SK-N-DZ (cell line): ENCODE measurements around the gene NLRP8. TPM values are rescaled to one million over a fixed set of nuclear protein-coding genes. Genes with fewer than 3 reads are reported as not detected.
"Not testable (repeated sequence)": the region's sequence is repeated elsewhere in the genome, so short reads cannot be mapped to it uniquely, and the experiment has no call there.

Source experiments
- DNase-seq: peaks from one replicate; pipeline ENCODE4 v3.0.0-alpha.2; 2015; ENCODE audit warnings: low spot score
- polyA plus RNA-seq, 2 experiments: library from polyadenylated mRNA; depleted of rRNA; stranded (reverse); fragments of >200 nt; gene quantifications; 2 replicates each; pipeline ENCODE4 v1.2.3, GENCODE V29; 2014

Gene NLRP8
- polyA plus RNA-seq (2014; cell fraction: cytosol; rRNA removed): not detected in 2 replicates
- polyA plus RNA-seq (2014; cell fraction: nucleus; rRNA removed): not detected in 2 replicates

DNA sequence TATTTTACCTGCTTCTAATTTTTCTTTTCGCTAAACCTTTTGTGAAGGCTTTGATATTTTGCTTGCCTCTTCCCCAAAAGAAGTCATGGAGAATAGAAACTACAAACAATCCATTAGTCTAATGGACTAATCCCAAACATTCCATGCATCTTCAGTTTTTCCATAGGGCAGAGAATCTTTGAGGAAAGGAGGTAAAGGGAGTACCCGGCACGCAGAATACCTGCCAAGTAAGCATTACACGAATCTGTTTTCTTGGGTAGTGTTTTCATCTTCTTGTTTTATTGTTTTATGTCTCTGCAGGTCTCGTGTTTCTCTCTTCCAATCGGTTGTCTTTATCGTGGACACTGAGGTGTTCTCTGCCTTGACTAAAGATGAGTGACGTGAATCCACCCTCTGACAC, at the start of gene NLRP8:
NLRP8 (plus strand) TSS at position 301 of the 400 bp plus-strand sequence.
- no peak for DNase-seq

- no peak for DNase-seq
These were observed 48.7 kb upstream of the NLRP8 start for GRCh38 chr19:55898911-55899310.

DNA sequence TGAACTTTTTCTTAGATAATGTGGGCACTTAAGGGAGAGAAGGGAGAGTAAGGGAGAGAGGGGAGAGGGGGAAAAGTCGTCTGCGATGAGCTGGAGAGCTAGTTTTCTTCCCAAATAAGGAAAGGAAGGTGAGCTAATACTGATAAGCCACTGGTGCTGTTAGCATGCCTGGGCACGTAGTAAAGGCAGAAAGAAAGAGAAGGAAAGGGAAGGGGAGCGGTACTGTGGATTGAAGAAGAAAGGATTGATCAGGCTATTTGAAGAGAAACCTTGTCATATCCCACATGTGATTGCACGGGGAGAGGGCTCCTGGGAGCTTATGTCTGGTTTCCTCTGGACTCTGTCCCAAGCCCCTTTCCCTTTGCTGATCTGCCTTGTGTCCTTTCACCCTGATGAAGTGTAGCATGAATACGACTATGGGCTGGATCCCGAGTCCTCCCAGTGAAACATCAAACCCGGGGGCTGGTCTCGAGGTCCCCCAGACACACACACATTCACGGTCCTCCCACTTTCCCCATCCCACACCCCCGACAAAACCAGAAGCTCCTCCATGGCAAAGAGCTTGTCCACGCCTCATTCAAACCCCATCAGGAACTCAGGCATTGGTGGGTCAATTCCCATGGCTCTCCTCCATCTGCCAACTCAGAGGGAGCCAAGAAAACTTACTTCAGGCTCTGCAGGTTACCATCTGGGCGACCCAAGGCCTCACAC, 46.1 kb upstream of the NLRP8 start:
- no peak for DNase-seq

DNA sequence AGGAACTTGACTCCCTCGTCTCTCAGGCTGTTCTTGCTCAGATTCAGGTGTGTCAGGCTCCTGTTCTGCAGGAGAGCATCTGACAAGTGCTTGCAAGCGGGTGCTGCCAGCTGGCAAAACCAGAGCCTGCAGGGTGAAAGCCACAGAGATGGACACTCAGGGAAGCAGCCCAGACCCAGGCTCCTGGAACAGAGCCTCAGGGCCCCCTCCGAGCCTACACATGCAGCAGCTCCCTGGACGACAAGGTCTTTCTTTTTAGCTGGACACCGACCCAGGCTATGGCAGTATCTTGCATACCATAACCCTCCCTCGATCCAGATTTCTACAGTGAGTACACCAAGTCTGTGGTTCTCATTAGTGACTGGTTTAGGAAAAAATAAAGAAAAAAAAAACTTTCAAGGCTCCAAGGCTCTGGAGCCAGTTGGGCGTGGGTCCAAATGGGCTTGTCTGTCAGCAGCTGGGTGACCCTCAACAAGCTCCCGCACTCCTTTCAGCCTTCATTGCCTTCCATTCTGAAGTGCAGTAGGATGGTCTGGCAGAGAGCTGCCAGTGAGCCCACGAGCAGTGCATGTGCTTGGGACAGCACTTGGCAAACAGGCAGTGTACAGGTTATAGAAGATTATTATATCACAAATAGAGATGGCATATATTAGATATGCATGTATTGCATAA, 45.4 kb upstream of the NLRP8 start:
- no peak for DNase-seq

DNA sequence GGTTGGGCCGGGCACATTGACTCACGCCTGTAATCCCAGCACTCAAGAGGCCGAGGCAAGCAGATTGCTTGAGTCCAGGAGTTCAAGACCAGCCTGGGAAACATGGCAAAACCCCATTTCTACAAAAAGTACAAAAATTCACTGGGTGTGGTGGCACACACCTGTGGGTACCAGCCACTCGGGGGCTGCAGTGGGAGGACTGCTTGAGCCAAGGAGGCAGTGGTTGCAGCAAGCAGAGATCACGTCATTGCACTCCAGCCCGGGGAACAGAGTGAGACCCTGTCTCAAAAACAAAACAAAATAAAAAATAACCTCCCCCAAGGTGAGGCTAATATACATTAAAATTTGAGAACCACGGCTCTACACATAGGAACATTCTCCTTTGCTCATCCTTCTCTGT, 40.3 kb upstream of the NLRP8 start:
- no peak for DNase-seq

- no peak for DNase-seq
These were observed 39.9 kb upstream of the NLRP8 start for GRCh38 chr19:55907746-55908145.

GRCh38 chr19:55909801-55910200, 37.8 kb upstream of the NLRP8 start:
- no peak for DNase-seq

GRCh38 chr19:55912916-55913315, 34.7 kb upstream of the NLRP8 start:
- no peak for DNase-seq

GRCh38 chr19:55913643-55914268, 33.9 kb upstream of the NLRP8 start:
- DNase-seq: no peak

- no peak for DNase-seq
These were observed 24.1 kb upstream of the NLRP8 start for GRCh38 chr19:55923556-55923955.

DNA sequence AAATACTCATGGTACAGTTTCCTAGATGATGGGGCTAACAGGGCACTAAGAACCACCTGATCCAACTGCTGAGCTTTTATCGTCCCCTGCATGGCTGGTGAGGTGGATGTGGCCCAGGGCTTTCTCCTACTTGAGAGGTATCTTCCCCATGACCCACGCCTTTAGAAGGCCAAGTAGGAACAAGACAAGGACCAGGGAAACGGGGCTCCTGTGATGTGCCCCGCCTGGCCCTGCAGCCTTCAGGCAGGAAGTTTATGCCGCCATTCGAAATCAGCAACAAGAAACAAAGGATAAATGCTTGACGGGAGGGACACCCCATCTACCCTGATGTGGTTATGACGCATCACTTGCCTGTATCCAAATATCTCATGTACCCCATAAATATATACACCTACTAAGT, 19.6 kb upstream of the NLRP8 start:
- DNase-seq: no peak

DNA sequence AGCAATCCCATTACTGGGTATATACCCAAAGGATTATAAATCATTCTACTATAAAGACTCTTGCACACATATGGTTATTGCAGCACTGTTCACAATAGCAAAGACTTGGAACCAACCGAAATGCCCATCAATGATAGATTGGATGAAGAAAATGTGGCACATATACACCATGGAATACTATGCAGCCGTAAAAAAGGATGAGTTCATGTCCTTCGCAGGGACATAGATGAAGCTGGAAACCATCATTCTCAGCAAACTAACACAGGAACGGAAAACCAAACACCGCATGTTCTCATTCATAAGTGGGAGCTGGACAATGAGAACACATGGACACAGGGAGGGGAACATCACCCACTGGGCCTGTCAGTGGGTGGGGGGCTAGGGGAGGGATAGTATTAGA, 18.4 kb upstream of the NLRP8 start:
- DNase-seq: not testable (repeated sequence)

GRCh38 chr19:55930996-55931515, 16.6 kb upstream of the NLRP8 start:
- DNase-seq: no peak

DNA sequence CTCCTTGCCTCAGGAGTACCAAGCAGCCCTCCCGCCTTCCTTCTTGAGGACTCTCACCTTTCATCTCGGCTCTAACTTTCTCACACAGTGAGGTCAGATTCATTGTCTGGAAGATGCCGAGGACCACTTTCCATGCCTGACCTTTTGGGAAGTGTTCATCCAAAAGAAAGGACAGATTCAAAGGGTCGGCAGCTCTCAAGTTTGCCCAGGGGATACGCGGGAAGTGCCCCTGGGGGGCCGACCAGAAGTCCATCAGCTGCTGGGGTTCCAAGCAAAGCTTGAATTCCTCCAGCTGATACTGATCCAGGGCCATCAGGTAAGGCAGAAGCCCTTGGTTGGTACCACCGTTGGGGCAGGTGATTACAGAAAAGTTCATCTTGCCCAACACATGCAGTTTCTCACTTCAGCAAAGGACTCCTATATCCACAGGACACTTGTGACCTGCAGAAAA, 15.7 kb upstream of the NLRP8 start, which contains the start of gene NLRP13:
NLRP13 (minus strand) TSS at position 401 of the 451 bp plus-strand sequence; CDS start at position 376, 25 bp downstream.
- no peak for DNase-seq

- DNase-seq: no peak
These were observed 12.4 kb upstream of the NLRP8 start for GRCh38 chr19:55935206-55935605.

- DNase-seq: no peak
These were observed 8.4 kb upstream of the NLRP8 start for GRCh38 chr19:55939206-55939605.

DNA sequence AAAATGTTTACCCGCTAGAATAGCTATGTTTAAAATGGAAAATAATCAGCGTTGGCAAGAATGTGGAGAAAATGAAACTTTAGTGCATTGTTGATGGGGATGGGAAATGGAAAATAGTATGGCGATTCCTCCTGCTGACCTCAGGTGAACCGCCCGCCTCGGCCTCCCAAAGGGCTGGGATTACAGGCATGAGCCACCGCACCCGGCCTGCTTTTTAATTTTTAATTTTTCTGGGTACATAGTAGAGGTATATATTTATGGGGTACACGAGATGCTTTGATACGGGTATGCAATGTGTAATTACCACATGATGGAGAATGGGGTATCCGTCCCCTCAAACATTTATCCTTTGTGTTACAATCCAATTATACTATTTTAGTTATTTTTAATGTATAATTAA, 7.3 kb upstream of the NLRP8 start:
- DNase-seq: no peak

- DNase-seq: not testable (repeated sequence)
These were observed 2.9 kb downstream of the NLRP8 start for GRCh38 chr19:55950566-55950965.

- no peak for DNase-seq
These were observed 8.8 kb downstream of the NLRP8 start for GRCh38 chr19:55956431-55956830.

DNA sequence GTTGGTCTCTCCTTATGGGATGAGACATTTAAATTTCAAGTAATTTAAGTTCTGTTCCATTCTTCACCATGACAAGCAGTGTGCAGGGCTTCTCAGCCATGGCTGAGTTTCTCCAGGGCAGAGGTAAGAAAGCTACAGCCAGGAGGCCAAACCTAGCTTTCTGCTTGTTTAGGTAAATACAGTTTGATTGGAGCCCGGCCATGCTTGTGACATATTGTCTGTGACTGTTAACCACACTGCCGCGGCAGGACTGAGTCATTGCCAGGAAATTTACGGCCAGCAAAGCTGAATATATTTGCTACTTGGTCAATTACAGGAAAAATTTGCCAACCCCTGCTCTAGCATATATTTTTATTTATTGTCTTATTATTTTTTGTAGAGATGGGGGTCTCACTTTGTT, 10.7 kb downstream of the NLRP8 start:
- DNase-seq: no peak

GRCh38 chr19:55959996-55960675, 12.5 kb downstream of the NLRP8 start:
- no peak for DNase-seq

DNA sequence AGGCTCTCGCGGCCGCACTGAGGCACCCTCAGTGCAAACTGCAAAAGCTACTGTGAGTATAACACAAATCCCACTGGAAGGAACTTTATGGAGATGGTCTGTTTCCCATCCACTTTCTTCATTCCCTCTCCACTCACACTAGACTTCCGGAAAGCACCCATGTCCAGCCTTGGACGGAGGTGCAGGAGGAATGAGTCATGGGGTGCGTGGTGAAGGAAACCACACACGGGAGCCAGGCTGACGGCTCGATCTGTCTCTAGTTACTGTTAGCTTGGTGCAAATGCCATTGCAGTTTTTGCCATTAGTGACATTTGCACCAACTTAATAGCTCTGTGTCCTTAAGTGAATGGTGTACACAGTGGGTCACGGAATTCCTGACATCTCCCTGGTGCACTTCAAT, 14.6 kb downstream of the NLRP8 start:
- DNase-seq: no peak
